ENCODE data around the gene BTBD8. TPM values are rescaled to one million over a fixed set of nuclear protein-coding genes. Genes with fewer than 3 reads are reported as not detected.
A peak's percentile ranks its signal among the peaks of the same experiment; 100 is the strongest.

Gene BTBD8
- total and polyA plus RNA-seq, 9 of the 15 experiments (the other 6 are each of a cell fraction or from before 2014, with no cell fraction given): 0.46 to 2.3 (median 1.2) TPM

DNA sequence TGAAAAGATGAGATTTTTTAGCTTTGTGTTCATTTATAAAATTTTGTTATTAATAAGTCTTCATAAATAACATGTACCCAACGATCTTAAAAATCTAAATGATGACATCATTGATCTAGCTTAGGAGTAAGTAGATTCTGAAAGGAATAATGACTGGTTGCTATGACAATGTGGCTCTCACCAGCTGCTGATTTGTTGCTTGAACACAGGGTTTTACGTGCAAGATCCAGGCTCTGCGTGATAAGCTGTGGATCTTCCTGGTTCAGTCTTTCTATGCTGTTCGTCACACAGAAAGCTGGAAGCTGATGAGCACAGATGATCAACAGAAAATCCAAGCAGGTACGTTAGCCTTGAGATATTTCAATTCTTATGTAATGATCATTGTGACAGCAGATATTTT lies 88.5 kb downstream of the BTBD8 start:
- WGBS (ENCODE audit: insufficient coverage, low coverage, missing lambda C conversion rate): 8% methylated on average over 5 of the region's 5 CpGs
- DNase-seq (ENCODE audit: extremely low read depth in 1 of 4, low spot score in 3 of 4) (no peak), ATAC-seq (no peak), FAIRE-seq (no peak)
- Histone ChIP-seq H3K27me3 (ENCODE audit: control insufficient read depth in 2 of 2, insufficient read depth in 2 of 2, low read length in 2 of 2) (peaks cover 0 to 11% of the 10 kb centered on the region in 2 experiments; a peak in 4 of 5 replicates), H3K4me3 (no peak overlapping the region), H2AFZ (ENCODE audit: low read depth, low read length) (no peak overlapping the region), H3K36me3 (ENCODE audit: control insufficient read depth, insufficient read depth, low read length) (no peaks in the 10 kb centered on the region), H3K27ac (ENCODE audit: extremely low read depth, low read depth, low read length) (no peak overlapping the region), H3K9me1 (ENCODE audit: control insufficient read depth, insufficient read depth, low read length) (no peaks in the 10 kb centered on the region), H3K4me2 (ENCODE audit: insufficient read depth, low read length) (no peak overlapping the region), H3K79me2 (ENCODE audit: control insufficient read depth, insufficient read depth, low read length) (no peaks in the 10 kb centered on the region), H4K20me1 (replicated peaks; ENCODE audit: control insufficient read depth, insufficient read depth, low read length) (no peaks in the 10 kb centered on the region), H3K4me1 (replicated peaks in 1 of 2; ENCODE audit: control insufficient read depth in 2 of 2, insufficient read depth in 2 of 2, low read length in 2 of 2) (no peaks in the 10 kb centered on the region), H3K9ac (ENCODE audit: insufficient read depth in 1 of 2, low read depth in 2 of 2, low read length in 2 of 2) (no peak overlapping the region), H3K9me3 (replicated peaks; ENCODE audit: control insufficient read depth, insufficient read depth, low read depth, low read length) (no peaks in the 10 kb centered on the region)
- in situ Hi-C loops (cut with MboI): no loop called here
- ChIA-PET CTCF (ENCODE audit: low intra/inter-chr PET ratio) (no interaction called here), POLR2A (interaction anchor here (0.7 kb wide), 2 partner anchors 20 to 37 kb away, joined by 3 read pairs; no protein-coding TSS in a partner anchor)
- TF ChIP-seq RFX1 (IDR thresholded peaks at IDR 0.05) (peak; percentile 53), TAF15 (IDR thresholded peaks at IDR 0.05; ENCODE audit: low read depth, low read length) (no peak), RAD51 (IDR thresholded peaks at IDR 0.05; ENCODE audit: borderline replicate concordance, low read depth) (no peak), XRCC3 (IDR thresholded peaks at IDR 0.05) (no peak), ATF7 (IDR thresholded peaks at IDR 0.05) (0 out of 2 replicates have a peak, but pooled peaks have one; percentile 52), NR3C1 (CRISPR knock-in tag; IDR thresholded peaks at IDR 0.05) (no peak)
- TF ChIP-seq, protein P1, sequence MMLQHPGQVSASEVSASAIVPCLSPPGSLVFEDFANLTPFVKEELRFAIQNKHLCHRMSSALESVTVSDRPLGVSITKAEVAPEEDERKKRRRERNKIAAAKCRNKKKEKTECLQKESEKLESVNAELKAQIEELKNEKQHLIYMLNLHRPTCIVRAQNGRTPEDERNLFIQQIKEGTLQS (IDR thresholded peaks at IDR 0.05): peak; percentile 57
- TF ChIP-seq, protein P1 (CRISPR knock-in tag; conservative IDR thresholded peaks at IDR 0.05): no peak
- intact Hi-C loops (cut with micrococcal nuclease): no loop called here
- no TSS peak for BruUV-seq (replicated peaks)

Data from K562 (cell line).